GM23338 (cell line): ENCODE results near the gene SPEM3. TPM values are rescaled to one million over a fixed set of nuclear protein-coding genes. Genes with fewer than 3 reads are reported as not detected.

Experiments used
- ATAC-seq: fragments of 200-7000 bp; cut with Tn5 transposase; 3 replicates; pipeline ENCODE4 v1.9.1; 2020
- DNase-seq: peaks from one replicate; pipeline ENCODE4 v3.0.0-alpha.2; 2015; ENCODE audit warnings: low spot score
- H2AFZ ChIP-seq: fragments of 200-600 bp; sonication (generic); 2 replicates; pipeline ENCODE4 v1.8.0; 2016; ENCODE audit warnings: antibody characterized with exemption, mild to moderate bottlenecking, moderate library complexity
- H3F3A ChIP-seq: fragments of 200-600 bp; sonication (generic); replicated peaks from 2 replicates; pipeline ENCODE4 v1.8.0; 2017; ENCODE audit warnings: antibody characterized with exemption, mixed run types, low read depth
- H3K27ac ChIP-seq: fragments of 200-600 bp; sonication (generic); 2 replicates; pipeline ENCODE4 v1.6.1; 2016; ENCODE audit warnings: low read depth
- H3K27me3 ChIP-seq: fragments of 200-600 bp; sonication (generic); 2 replicates; pipeline ENCODE4 v1.8.0; 2016; ENCODE audit warnings: mild to moderate bottlenecking, mixed run types, moderate library complexity; ENCODE audit not compliant: insufficient read depth
- H3K36me3 ChIP-seq: fragments of 200-600 bp; sonication (generic); 2 replicates; pipeline ENCODE4 v1.8.0; 2016; ENCODE audit warnings: mild to moderate bottlenecking; ENCODE audit not compliant: insufficient read depth
- H3K4me1 ChIP-seq: fragments of 200-600 bp; sonication (generic); 2 replicates; pipeline ENCODE4 v1.8.0; 2016; ENCODE audit warnings: mild to moderate bottlenecking, moderate library complexity; ENCODE audit not compliant: insufficient read depth
- H3K4me2 ChIP-seq: fragments of 200-600 bp; sonication (generic); 2 replicates; pipeline ENCODE4 v1.7.1; 2017; ENCODE audit warnings: mixed run types
- H3K4me3 ChIP-seq: fragments of 200-600 bp; sonication (generic); 2 replicates; pipeline ENCODE4 v1.6.1; 2016; ENCODE audit warnings: mixed run types
- H3K79me2 ChIP-seq: fragments of 200-600 bp; sonication (generic); replicated peaks from 2 replicates; pipeline ENCODE4 v1.8.0; 2017; ENCODE audit warnings: mild to moderate bottlenecking; ENCODE audit not compliant: insufficient read depth
- H3K9me2 ChIP-seq: fragments of 200-600 bp; sonication (generic); 2 replicates; pipeline ENCODE4 v1.8.0; 2017; ENCODE audit not compliant: insufficient read depth
- H4K20me1 ChIP-seq: fragments of 200-600 bp; sonication (generic); replicated peaks from 2 replicates; pipeline ENCODE4 v1.8.0; 2017; ENCODE audit warnings: mild to moderate bottlenecking; ENCODE audit not compliant: insufficient read depth
- H3K27ac Mint-ChIP-seq: 2 replicates; pipeline ENCODE4 v1.8.0; 2020; ENCODE audit warnings: inconsistent platforms, mild to moderate bottlenecking, moderate library complexity, mixed read lengths
- H3K27me3 Mint-ChIP-seq: 3 replicates; pipeline ENCODE4 v1.8.0; 2022; ENCODE audit warnings: low read depth, mild to moderate bottlenecking, moderate library complexity, mixed read lengths, inconsistent platforms; ENCODE audit not compliant: insufficient read depth, poor library complexity
- H3K36me3 Mint-ChIP-seq: 3 replicates; pipeline ENCODE4 v1.8.0; 2021; ENCODE audit warnings: low read depth, mild to moderate bottlenecking, inconsistent platforms, moderate library complexity, mixed read lengths
- H3K4me1 Mint-ChIP-seq: 3 replicates; pipeline ENCODE4 v1.8.0; 2020; ENCODE audit warnings: mild to moderate bottlenecking, inconsistent platforms, mixed read lengths
- H3K4me3 Mint-ChIP-seq: 3 replicates; pipeline ENCODE4 v1.8.0; 2021; ENCODE audit warnings: moderate library complexity, mild to moderate bottlenecking, inconsistent platforms, mixed read lengths
- H3K9me3 Mint-ChIP-seq: 3 replicates; pipeline ENCODE4 v1.8.0; 2020; ENCODE audit warnings: moderate library complexity, mild to moderate bottlenecking, inconsistent platforms, mixed read lengths
- CREB1 ChIP-seq: fragments of 250-450 bp; sonication (Bioruptor Pico); IDR thresholded peaks from 2 replicates; pipeline ENCODE4 v1.5.0; 2020; ENCODE audit warnings: low read depth, mild to moderate bottlenecking, moderate library complexity
- CTCF ChIP-seq, 2 experiments: fragments of 200-600 bp in 1 of 2; sonication (generic) in 1 of 2; conservative IDR thresholded peaks; 2 replicates each; pipeline versions ENCODE4 v1.5.1 to v1.6.1; 2016 to 2017; ENCODE audit warnings: antibody characterized with exemption in 2 of 2, low read depth in 2 of 2, mild to moderate bottlenecking in 2 of 2, moderate library complexity in 1 of 2
- EZH2 ChIP-seq: fragments of 200-600 bp; sonication (generic); IDR thresholded peaks from one replicate; pipeline ENCODE4 v1.8.0; 2017; ENCODE audit warnings: antibody characterized with exemption, mild to moderate bottlenecking, low read depth; ENCODE audit not compliant: unreplicated experiment
- EZH2phosphoT487 ChIP-seq: fragments of 200-600 bp; sonication (generic); IDR thresholded peaks from one replicate; pipeline ENCODE4 v1.8.1; 2018; ENCODE audit warnings: antibody characterized with exemption; ENCODE audit not compliant: unreplicated experiment
- JUNB ChIP-seq: IDR thresholded peaks from one replicate; pipeline ENCODE4 v1.6.1; 2016; ENCODE audit warnings: antibody characterized with exemption; ENCODE audit not compliant: unreplicated experiment
- NANOG ChIP-seq: IDR thresholded peaks from 2 replicates; pipeline ENCODE4 v1.6.1; 2016; ENCODE audit warnings: antibody characterized with exemption, borderline replicate concordance
- POLR2AphosphoS5 ChIP-seq: IDR thresholded peaks from 2 replicates; pipeline ENCODE4 v1.6.1; 2016; ENCODE audit warnings: antibody characterized with exemption, low read depth
- REST ChIP-seq: IDR thresholded peaks from one replicate; pipeline ENCODE4 v1.6.1; 2018; ENCODE audit warnings: antibody characterized with exemption; ENCODE audit not compliant: unreplicated experiment
- STAT1 ChIP-seq: IDR thresholded peaks from one replicate; pipeline ENCODE4 v1.6.1; 2016; ENCODE audit warnings: antibody characterized with exemption; ENCODE audit not compliant: unreplicated experiment
- ZNF114 ChIP-seq: fragments of 250-450 bp; sonication (Bioruptor Pico); IDR thresholded peaks from 2 replicates; pipeline ENCODE4 v1.5.0; 2020; ENCODE audit warnings: mild to moderate bottlenecking, moderate library complexity
- ZNF331 ChIP-seq: fragments of 250-450 bp; sonication (Bioruptor Pico); IDR thresholded peaks from 2 replicates; pipeline ENCODE4 v1.5.0; 2020; ENCODE audit warnings: low read depth, mild to moderate bottlenecking, moderate library complexity
- polyA plus RNA-seq: library from polyadenylated mRNA; unstranded; fragments of >200 nt; fragmentation: Nextera tagmentation; extraction: Ambion mirVana; gene quantifications from 2 replicates; pipeline ENCODE4 v1.2.1, GENCODE V29; 2016
- total RNA-seq: library from RNA; depleted of rRNA; stranded (reverse); fragments of >200 nt; shearing (Covaris generic); gene quantifications from 2 replicates; pipeline ENCODE4 v1.2.3, GENCODE V29; 2014
- TF ChIP-seq, protein P1 (sequence below): fragments of 250-450 bp; sonication (Bioruptor Pico); IDR thresholded peaks from 2 replicates; pipeline ENCODE4 v1.5.0; 2020; ENCODE audit warnings: mild to moderate bottlenecking, moderate library complexity
- TF ChIP-seq, protein P2 (sequence below): IDR thresholded peaks from 2 replicates; pipeline ENCODE4 v1.6.1; 2016; ENCODE audit warnings: antibody characterized with exemption

SPEM3 gene
- total and polyA plus RNA-seq, 2 experiments from 2014 or later: not detected

DNA sequence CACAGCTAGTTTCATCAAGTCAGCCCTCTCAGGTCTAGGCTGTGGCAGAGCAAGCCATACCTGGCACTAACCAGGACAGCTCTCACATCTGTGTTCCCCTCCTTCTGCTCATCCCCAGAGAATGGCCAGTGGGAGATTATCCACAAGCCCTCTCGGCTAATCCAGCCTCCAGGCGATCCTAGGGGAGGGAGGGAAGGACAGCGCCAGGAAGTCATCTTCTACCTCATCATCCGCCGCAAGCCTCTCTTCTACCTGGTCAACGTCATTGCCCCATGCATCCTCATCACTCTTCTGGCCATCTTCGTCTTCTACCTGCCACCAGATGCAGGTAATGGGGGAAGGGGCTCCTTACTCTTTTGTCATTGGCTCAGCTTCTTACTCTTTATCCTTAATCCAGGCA lies 19.8 kb downstream of the SPEM3 start:
- H3K27ac ChIP-seq: no peak overlapping the region
- no peak for ATAC-seq

More for the DNA sequence above, 19.8 kb downstream of the SPEM3 start:
- no peak overlapping the region for H3K4me3 ChIP-seq
- no peak overlapping the region for H3K27ac Mint-ChIP-seq
- H3K4me1 Mint-ChIP-seq: peaks cover 22% of the 10 kb centered on the region
- no peak overlapping the region for H2AFZ ChIP-seq
- no peaks in the 10 kb centered on the region for H3K36me3 ChIP-seq
- H3K27me3 Mint-ChIP-seq: peaks cover 26% of the 10 kb centered on the region
- H3K9me3 Mint-ChIP-seq: no peaks in the 10 kb centered on the region; the same call in 2 of the 3 replicates
- H3K4me2 ChIP-seq: no peak overlapping the region
- TF ChIP-seq CTCF (conservative IDR thresholded peaks at IDR 0.05; ENCODE audit: low read depth in 2 of 2) (no peak), ZNF331 (no peak), STAT1 (no peak), ZNF114 (CRISPR knock-in tag) (no peak), EZH2phosphoT487 (no peak), POLR2AphosphoS5 (no peak), REST (no peak), EZH2 (no peak), CREB1 (no peak), NANOG (no peak), JUNB (no peak)
- TF ChIP-seq, protein P1, sequence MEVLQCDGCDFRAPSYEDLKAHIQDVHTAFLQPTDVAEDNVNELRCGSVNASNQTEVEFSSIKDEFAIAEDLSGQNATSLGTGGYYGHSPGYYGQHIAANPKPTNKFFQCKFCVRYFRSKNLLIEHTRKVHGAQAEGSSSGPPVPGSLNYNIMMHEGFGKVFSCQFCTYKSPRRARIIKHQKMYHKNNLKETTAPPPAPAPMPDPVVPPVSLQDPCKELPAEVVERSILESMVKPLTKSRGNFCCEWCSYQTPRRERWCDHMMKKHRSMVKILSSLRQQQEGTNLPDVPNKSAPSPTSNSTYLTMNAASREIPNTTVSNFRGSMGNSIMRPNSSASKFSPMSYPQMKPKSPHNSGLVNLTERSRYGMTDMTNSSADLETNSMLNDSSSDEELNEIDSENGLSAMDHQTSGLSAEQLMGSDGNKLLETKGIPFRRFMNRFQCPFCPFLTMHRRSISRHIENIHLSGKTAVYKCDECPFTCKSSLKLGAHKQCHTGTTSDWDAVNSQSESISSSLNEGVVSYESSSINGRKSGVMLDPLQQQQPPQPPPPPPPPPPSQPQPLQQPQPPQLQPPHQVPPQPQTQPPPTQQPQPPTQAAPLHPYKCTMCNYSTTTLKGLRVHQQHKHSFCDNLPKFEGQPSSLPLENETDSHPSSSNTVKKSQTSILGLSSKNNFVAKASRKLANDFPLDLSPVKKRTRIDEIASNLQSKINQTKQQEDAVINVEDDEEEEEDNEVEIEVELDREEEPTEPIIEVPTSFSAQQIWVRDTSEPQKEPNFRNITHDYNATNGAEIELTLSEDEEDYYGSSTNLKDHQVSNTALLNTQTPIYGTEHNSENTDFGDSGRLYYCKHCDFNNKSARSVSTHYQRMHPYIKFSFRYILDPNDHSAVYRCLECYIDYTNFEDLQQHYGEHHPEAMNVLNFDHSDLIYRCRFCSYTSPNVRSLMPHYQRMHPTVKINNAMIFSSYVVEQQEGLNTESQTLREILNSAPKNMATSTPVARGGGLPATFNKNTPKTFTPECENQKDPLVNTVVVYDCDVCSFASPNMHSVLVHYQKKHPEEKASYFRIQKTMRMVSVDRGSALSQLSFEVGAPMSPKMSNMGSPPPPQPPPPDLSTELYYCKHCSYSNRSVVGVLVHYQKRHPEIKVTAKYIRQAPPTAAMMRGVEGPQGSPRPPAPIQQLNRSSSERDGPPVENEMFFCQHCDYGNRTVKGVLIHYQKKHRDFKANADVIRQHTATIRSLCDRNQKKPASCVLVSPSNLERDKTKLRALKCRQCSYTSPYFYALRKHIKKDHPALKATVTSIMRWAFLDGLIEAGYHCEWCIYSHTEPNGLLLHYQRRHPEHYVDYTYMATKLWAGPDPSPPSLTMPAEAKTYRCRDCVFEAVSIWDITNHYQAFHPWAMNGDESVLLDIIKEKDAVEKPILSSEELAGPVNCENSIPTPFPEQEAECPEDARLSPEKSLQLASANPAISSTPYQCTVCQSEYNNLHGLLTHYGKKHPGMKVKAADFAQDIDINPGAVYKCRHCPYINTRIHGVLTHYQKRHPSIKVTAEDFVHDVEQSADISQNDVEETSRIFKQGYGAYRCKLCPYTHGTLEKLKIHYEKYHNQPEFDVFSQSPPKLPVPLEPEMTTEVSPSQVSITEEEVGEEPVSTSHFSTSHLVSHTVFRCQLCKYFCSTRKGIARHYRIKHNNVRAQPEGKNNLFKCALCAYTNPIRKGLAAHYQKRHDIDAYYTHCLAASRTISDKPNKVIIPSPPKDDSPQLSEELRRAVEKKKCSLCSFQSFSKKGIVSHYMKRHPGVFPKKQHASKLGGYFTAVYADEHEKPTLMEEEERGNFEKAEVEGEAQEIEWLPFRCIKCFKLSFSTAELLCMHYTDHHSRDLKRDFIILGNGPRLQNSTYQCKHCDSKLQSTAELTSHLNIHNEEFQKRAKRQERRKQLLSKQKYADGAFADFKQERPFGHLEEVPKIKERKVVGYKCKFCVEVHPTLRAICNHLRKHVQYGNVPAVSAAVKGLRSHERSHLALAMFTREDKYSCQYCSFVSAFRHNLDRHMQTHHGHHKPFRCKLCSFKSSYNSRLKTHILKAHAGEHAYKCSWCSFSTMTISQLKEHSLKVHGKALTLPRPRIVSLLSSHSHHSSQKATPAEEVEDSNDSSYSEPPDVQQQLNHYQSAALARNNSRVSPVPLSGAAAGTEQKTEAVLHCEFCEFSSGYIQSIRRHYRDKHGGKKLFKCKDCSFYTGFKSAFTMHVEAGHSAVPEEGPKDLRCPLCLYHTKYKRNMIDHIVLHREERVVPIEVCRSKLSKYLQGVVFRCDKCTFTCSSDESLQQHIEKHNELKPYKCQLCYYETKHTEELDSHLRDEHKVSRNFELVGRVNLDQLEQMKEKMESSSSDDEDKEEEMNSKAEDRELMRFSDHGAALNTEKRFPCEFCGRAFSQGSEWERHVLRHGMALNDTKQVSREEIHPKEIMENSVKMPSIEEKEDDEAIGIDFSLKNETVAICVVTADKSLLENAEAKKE (CRISPR knock-in tag): no peak
- TF ChIP-seq, protein P2, sequence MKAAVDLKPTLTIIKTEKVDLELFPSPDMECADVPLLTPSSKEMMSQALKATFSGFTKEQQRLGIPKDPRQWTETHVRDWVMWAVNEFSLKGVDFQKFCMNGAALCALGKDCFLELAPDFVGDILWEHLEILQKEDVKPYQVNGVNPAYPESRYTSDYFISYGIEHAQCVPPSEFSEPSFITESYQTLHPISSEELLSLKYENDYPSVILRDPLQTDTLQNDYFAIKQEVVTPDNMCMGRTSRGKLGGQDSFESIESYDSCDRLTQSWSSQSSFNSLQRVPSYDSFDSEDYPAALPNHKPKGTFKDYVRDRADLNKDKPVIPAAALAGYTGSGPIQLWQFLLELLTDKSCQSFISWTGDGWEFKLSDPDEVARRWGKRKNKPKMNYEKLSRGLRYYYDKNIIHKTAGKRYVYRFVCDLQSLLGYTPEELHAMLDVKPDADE: no peak
- H4K20me1 ChIP-seq: 0 out of 2 replicates have a peak, but pooled peaks cover 3% of the 10 kb centered on the region
- DNase-seq: no peak
- peaks cover 21% of the 10 kb centered on the region for H3F3A ChIP-seq
- no peak overlapping the region; the same call in 2 of the 3 replicates for H3K4me3 Mint-ChIP-seq
- no peaks in the 10 kb centered on the region for H3K79me2 ChIP-seq
- no peaks in the 10 kb centered on the region for H3K9me2 ChIP-seq
- peaks cover 13% of the 10 kb centered on the region; the same call in 2 of the 3 replicates for H3K36me3 Mint-ChIP-seq
- H3K4me1 ChIP-seq: peaks cover 26% of the 10 kb centered on the region
- H3K27me3 ChIP-seq: peaks cover 27% of the 10 kb centered on the region
